Mucosa of descending colon (tissue), 3 donors: ENCODE measurements around the gene GAS2. TPM values are rescaled to one million over a fixed set of nuclear protein-coding genes. Genes with fewer than 3 reads are reported as not detected.

Experiments
- ATAC-seq: fragments of 200-7000 bp; cut with Tn5 transposase; one replicate; pipeline ENCODE4 v1.9.1; 2020; ENCODE audit warnings: mild to moderate bottlenecking, moderate library complexity
- DNase-seq, 3 donors: peaks; one replicate each; pipeline ENCODE4 v3.0.0-alpha.2; 2020
- H3K36me3 ChIP-seq: fragments of 200-600 bp; one replicate; pipeline ENCODE4 v1.8.0; 2021; ENCODE audit warnings: low read depth, mild to moderate bottlenecking
- H3K4me1 ChIP-seq: fragments of 200-600 bp; one replicate; pipeline ENCODE4 v1.8.0; 2021; ENCODE audit warnings: low read depth, mild to moderate bottlenecking
- H3K4me3 ChIP-seq: fragments of 200-600 bp; one replicate; pipeline ENCODE4 v1.8.0; 2021; ENCODE audit warnings: mild to moderate bottlenecking
- H3K9me3 ChIP-seq: fragments of 200-600 bp; one replicate; pipeline ENCODE4 v1.8.0; 2021; ENCODE audit warnings: mild to moderate bottlenecking
- CTCF ChIP-seq: fragments of 200-600 bp; IDR thresholded peaks from one replicate; pipeline ENCODE4 v1.8.0; 2022; ENCODE audit warnings: antibody characterized with exemption, mild to moderate bottlenecking
- intact Hi-C, 2 donors: fragments of 100-400 bp; cut with DNase I in 1 of 2; cut with micrococcal nuclease in 1 of 2; formaldehyde crosslinking; loops; one replicate each; pipeline versions ENCODE4 v1.11.0 to v1.11.1; 2022; cut with DNase I, micrococcal nuclease
- total RNA-seq, 3 donors: library from RNA; stranded (reverse); fragmentation: NEBNext Ultra II Directional in 2 of 3; extraction: Animal tissue kit (Norgen Biotek cat#: 25700) in 2 of 3; gene quantifications; one replicate each; pipeline versions ENCODE4 v1.2.1 to v1.2.4, GENCODE V29; 2021 to 2023
- donor health status: DM: no; HTN: no; CAD: no; lungs with moderate emphysema.
- donor health status: DM: no; HTN: no; CAD: no.
- donor health status: DM: no; HTN: yes; CAD: no.

Gene GAS2
- total RNA-seq, 3 donors from 2014 or later, result 2.0 to 2.8 (median 2.5) TPM

- Histone ChIP-seq H3K9me3 (no peaks in the 10 kb centered on the region), H3K4me3 (no peak overlapping the region), H3K4me1 (peaks cover 7% of the 10 kb centered on the region), H3K36me3 (no peaks in the 10 kb centered on the region)
- DNase-seq, result no peak
- ATAC-seq, result no peak
- TF ChIP-seq CTCF, result no peak
- intact Hi-C loops, result no loop called here
These were observed 39.0 kb upstream of the GAS2 start for GRCh38 chr11:22627421-22627820.

DNA sequence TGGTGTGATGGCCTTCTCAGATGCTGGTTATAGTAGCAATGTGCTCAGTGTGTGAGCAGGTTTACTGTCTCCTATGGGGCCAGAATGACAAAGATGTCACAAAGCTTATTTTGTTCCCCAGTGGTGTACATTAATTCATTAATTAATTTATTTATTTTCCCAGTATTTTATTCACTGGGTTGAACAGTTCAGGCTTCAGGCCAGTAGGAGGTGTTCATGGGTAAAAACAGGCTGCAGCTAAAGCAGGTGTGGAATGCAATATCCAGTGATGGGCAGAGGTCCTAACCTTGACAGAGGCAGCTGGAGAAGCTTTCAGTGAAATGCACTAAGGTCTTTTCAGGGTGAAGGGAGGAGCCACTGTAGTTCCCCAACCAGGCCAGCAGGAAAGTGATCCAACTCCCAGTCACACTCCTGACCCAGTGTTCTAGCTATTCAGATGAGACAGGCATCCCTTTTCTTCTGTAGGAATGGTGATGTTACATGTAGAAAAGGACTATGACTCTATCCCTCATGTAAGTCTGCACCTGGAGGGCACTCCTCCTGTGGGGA, 33.0 kb upstream of the GAS2 start:
- DNase-seq (no peak), ATAC-seq (no peak)
- H3K4me1 ChIP-seq, result peaks cover 3% of the 10 kb centered on the region
- intact Hi-C loops, result no loop called here
- no peak for TF ChIP-seq CTCF
- no peaks in the 10 kb centered on the region for H3K36me3 ChIP-seq
- H3K9me3 ChIP-seq, result no peaks in the 10 kb centered on the region
- H3K4me3 ChIP-seq, result no peak overlapping the region

DNA sequence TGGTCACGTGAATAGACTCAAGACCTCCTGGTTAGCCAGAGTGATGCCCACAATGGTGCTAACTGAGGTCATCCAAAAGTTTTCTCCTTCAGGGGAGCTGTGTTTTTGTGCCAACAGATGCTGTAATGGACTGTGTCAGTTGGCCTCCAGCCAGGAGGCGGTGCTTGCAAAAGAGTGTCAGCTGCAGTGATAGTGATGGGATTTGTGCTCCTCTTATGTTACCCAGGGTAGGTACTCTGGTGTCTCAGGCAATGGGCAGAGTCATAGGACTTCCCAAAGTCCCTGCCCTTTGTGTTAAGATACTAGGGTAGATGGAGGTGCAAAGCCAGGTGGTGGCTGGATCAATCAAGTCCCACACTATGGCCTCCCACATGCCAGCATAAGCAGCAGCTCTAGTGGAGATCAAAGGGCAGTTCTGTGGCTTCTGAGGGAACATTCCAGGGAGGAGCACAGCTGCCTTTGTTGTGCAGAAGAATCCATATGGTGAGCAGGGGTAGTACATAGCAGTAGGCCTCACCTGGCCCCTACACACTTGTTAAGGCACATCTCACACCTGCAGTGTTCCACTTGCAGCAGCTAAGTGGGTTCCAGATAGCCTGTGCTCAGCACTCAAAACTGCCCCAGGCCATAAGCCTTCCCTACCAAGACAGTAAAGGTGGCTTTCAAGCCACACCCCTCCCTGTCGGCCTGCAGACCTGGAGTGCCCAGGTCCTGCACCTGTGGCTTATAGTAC, 31.3 kb upstream of the GAS2 start:
- Histone ChIP-seq H3K4me3 (no peak overlapping the region), H3K4me1 (peaks cover 3% of the 10 kb centered on the region), H3K9me3 (no peaks in the 10 kb centered on the region), H3K36me3 (no peaks in the 10 kb centered on the region)
- ATAC-seq, result peak; percentile 94
- DNase-seq, result peak in 2 of 3 donors; percentile 33 to 44
- no peak for TF ChIP-seq CTCF
- intact Hi-C loops, result no loop called here

DNA sequence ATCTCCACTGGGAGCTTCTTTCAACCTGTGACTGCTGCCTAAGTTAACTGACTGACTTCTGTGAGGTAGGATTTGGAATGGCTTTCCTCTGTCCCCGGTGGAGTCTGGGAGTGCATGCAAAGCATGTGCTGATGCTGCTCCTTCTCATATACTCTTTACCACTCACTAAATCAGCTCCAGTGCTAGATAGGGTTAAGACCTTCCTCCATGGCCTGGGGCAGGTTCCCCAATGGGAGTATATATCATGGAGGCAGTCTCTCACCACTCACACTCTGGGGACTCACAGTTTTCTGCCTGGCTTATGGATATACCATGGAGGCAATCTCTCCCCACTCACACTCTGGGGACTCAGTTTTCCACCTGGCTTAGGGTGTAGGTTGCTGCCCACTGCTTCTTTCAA, 30.7 kb upstream of the GAS2 start:
- ATAC-seq (no peak), DNase-seq (no peak)
- H3K36me3 ChIP-seq, result no peaks in the 10 kb centered on the region
- no peak overlapping the region for H3K4me3 ChIP-seq
- H3K4me1 ChIP-seq, result peaks cover 3% of the 10 kb centered on the region
- TF ChIP-seq CTCF, result no peak
- intact Hi-C loops, result no loop called here
- H3K9me3 ChIP-seq, result no peaks in the 10 kb centered on the region

DNA sequence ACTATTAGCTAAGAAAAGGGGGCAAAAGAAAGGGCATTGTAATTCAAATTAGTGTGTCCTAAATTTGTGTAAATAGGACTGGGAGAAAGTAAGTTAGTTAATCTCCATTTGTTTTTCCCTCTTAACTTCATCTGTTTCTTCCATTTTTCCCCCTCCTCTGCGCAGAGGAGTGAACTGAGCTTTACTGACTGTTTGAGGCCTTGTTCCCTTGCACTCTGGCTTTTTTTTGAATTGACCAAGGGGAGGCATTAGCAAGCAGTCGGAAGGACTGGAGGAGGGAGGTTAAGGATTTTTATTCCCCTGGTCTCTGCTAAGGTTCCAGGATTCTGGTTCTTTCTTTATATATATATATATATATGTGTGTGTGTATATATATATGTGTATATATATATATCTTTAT, 25.5 kb upstream of the GAS2 start:
- intact Hi-C loops, result no loop called here
- no peaks in the 10 kb centered on the region for H3K36me3 ChIP-seq
- no peak for DNase-seq
- H3K4me3 ChIP-seq, result no peak overlapping the region
- H3K9me3 ChIP-seq, result no peaks in the 10 kb centered on the region
- no peak for ATAC-seq
- no peak for TF ChIP-seq CTCF
- no peaks in the 10 kb centered on the region for H3K4me1 ChIP-seq
